H1 (cell line): ENCODE data around the gene MAP3K10. TPM values are rescaled to one million over a fixed set of nuclear protein-coding genes. Genes with fewer than 3 reads are reported as not detected.

Experiments used
- CTCF ChIA-PET: fragments of 300-600 bp; sonication (Branson Sonifier 250); formaldehyde crosslinking; loops from one replicate; lab custom pipeline; 2021; ENCODE audit not compliant: partially characterized antibody; lab: Charles Lee
- POLR2A ChIA-PET: fragments of 300-600 bp; sonication (Branson Sonifier 250); formaldehyde crosslinking; loops from one replicate; lab custom pipeline; 2021; ENCODE audit warnings: inconsistent platforms; ENCODE audit not compliant: partially characterized antibody; lab: Charles Lee
- DNase-seq, 2 experiments: peaks; one replicate each; pipeline versions ENCODE4 v3.0.0 to v3.0.0-alpha.2; 2010 to 2022; ENCODE audit warnings: low spot score in 2 of 2, low read depth in 1 of 2, mixed read lengths in 1 of 2
- FAIRE-seq: peaks from 2 replicates; lab custom pipeline; 2011; peaks lifted over from hg19 to GRCh38; lab: Jason Lieb, UNC
- H2AFZ ChIP-seq: 2 replicates; pipeline ENCODE4 v1.8.1; 2012; ENCODE audit warnings: low read length, inconsistent platforms
- H2AK5ac ChIP-seq: 2 replicates; pipeline ENCODE4 v1.6.1; 2013; ENCODE audit warnings: low read depth, low read length
- H2BK120ac ChIP-seq: replicated peaks from 2 replicates; pipeline ENCODE3; 2013; ENCODE audit warnings: low read depth, low read length, inconsistent platforms
- H2BK12ac ChIP-seq: 2 replicates; pipeline ENCODE4 v1.6.1; 2013; ENCODE audit warnings: low read depth, low read length
- H2BK15ac ChIP-seq: 2 replicates; pipeline ENCODE4 v1.6.1; 2013; ENCODE audit warnings: low read length
- H2BK20ac ChIP-seq: 2 replicates; pipeline ENCODE4 v1.6.1; 2013; ENCODE audit warnings: low read length
- H2BK5ac ChIP-seq: 2 replicates; pipeline ENCODE4 v1.6.1; 2013; ENCODE audit warnings: low read depth, low read length
- H3K14ac ChIP-seq: 2 replicates; pipeline ENCODE4 v1.6.1; 2013; ENCODE audit warnings: inconsistent platforms; ENCODE audit not compliant: insufficient read length
- H3K18ac ChIP-seq: 2 replicates; pipeline ENCODE4 v1.6.1; 2013; ENCODE audit warnings: low read length; ENCODE audit errors: extremely low read depth
- H3K23ac ChIP-seq: 2 replicates; pipeline ENCODE4 v1.6.1; 2013; ENCODE audit warnings: inconsistent platforms; ENCODE audit not compliant: insufficient read length
- H3K23me2 ChIP-seq: 2 replicates; pipeline ENCODE4 v1.6.1; 2013; ENCODE audit warnings: low read depth, low read length
- H3K27ac ChIP-seq: 2 replicates; pipeline ENCODE4 v1.6.1; 2011; ENCODE audit warnings: low read depth, low read length, inconsistent platforms
- H3K27me3 ChIP-seq, 4 experiments: replicated peaks in 1 of 4; 1 replicate in 1 of 4; 2 replicates in 3 of 4; pipeline versions ENCODE4 v1.6.1 to v1.8.1; 2011 to 2013; ENCODE audit warnings: low read length in 3 of 4, mild to moderate bottlenecking in 3 of 4, inconsistent platforms in 2 of 4, mixed read lengths in 2 of 4, moderate library complexity in 1 of 4; ENCODE audit not compliant: control insufficient read depth in 3 of 4, insufficient read depth in 3 of 4; ENCODE audit errors: extremely low read depth in 1 of 4
- H3K36me3 ChIP-seq, 4 experiments: 2 replicates each; pipeline versions ENCODE4 v1.6.1 to v1.8.1; 2011 to 2013; ENCODE audit warnings: mild to moderate bottlenecking in 4 of 4, low read length in 3 of 4, moderate library complexity in 2 of 4, control low read depth in 1 of 4, inconsistent platforms in 1 of 4; ENCODE audit not compliant: insufficient read depth in 4 of 4, control insufficient read depth in 2 of 4
- H3K4ac ChIP-seq: replicated peaks from 2 replicates; pipeline ENCODE3; 2013; ENCODE audit warnings: low read length, low read depth, mixed read lengths, inconsistent platforms; ENCODE audit not compliant: insufficient read length
- H3K4me1 ChIP-seq, 4 experiments: replicated peaks in 1 of 4; 1 replicate in 1 of 4; 2 replicates in 3 of 4; pipeline versions ENCODE4 v1.6.1 to v1.8.1; 2011 to 2013; ENCODE audit warnings: low read length in 3 of 4, inconsistent platforms in 2 of 4, mixed read lengths in 1 of 4; ENCODE audit not compliant: insufficient read depth in 4 of 4, control insufficient read depth in 3 of 4
- H3K4me2 ChIP-seq, 2 experiments: 2 replicates each; pipeline versions ENCODE4 v1.6.1 to v1.8.1; 2011 to 2013; ENCODE audit warnings: low read depth in 2 of 2, low read length in 2 of 2, control low read depth in 1 of 2, inconsistent platforms in 1 of 2, mild to moderate bottlenecking in 1 of 2; ENCODE audit not compliant: insufficient read depth in 1 of 2
- H3K4me3 ChIP-seq, 4 experiments: fragments of 200-600, 300-600 bp in 1 of 4; sonication (generic), shearing (Covaris generic), sonication (Bioruptor Twin) in 1 of 4; 2 replicates each; pipeline versions ENCODE4 v1.5.1 to v1.8.1; 2011 to 2016; ENCODE audit warnings: low read length in 4 of 4, low read depth in 3 of 4, control low read depth in 2 of 4, inconsistent platforms in 2 of 4, mild to moderate bottlenecking in 2 of 4, mixed read lengths in 1 of 4, moderate library complexity in 1 of 4; ENCODE audit not compliant: insufficient read depth in 2 of 4; ENCODE audit errors: extremely low read depth in 1 of 4
- H3K56ac ChIP-seq: replicated peaks from 2 replicates; pipeline ENCODE3; 2013; ENCODE audit warnings: low read depth, mild to moderate bottlenecking, mixed read lengths, low read length, inconsistent platforms; ENCODE audit not compliant: insufficient read length
- H3K79me1 ChIP-seq: 2 replicates; pipeline ENCODE4 v1.6.1; 2013; ENCODE audit warnings: low read depth, low read length, control low read depth
- H3K79me2 ChIP-seq, 2 experiments: 2 replicates each; pipeline versions ENCODE4 v1.6.1 to v1.8.1; 2012 to 2013; ENCODE audit warnings: low read length in 2 of 2, mild to moderate bottlenecking in 2 of 2, inconsistent platforms in 1 of 2; ENCODE audit not compliant: insufficient read depth in 2 of 2, control insufficient read depth in 1 of 2
- H3K9ac ChIP-seq, 4 experiments: replicated peaks in 1 of 4; 1 replicate in 1 of 4; 2 replicates in 3 of 4; pipeline versions ENCODE4 v1.6.1 to v1.8.1; 2011 to 2013; ENCODE audit warnings: low read depth in 3 of 4, low read length in 3 of 4, control low read depth in 2 of 4, mild to moderate bottlenecking in 2 of 4, moderate library complexity in 2 of 4, inconsistent platforms in 1 of 4; ENCODE audit errors: extremely low read depth in 1 of 4
- H3K9me3 ChIP-seq, 2 experiments: 2 replicates each; pipeline versions ENCODE4 v1.6.1 to v1.8.1; 2012 to 2013; ENCODE audit warnings: mild to moderate bottlenecking in 2 of 2, moderate library complexity in 2 of 2, control low read depth in 1 of 2, inconsistent platforms in 1 of 2, low read depth in 1 of 2, low read length in 1 of 2, mixed read lengths in 1 of 2; ENCODE audit not compliant: insufficient read depth in 2 of 2
- H4K20me1 ChIP-seq, 2 experiments: replicated peaks in 1 of 2; 2 replicates each; pipeline versions ENCODE3 to v1.8.1; 2011 to 2013; ENCODE audit warnings: inconsistent platforms in 2 of 2, low read length in 2 of 2, mild to moderate bottlenecking in 1 of 2; ENCODE audit not compliant: insufficient read depth in 2 of 2, control insufficient read depth in 1 of 2
- H4K5ac ChIP-seq: 2 replicates; pipeline ENCODE4 v1.6.1; 2013; ENCODE audit warnings: low read length, low read depth, mixed read lengths, inconsistent platforms; ENCODE audit not compliant: insufficient read length
- H4K8ac ChIP-seq: 2 replicates; pipeline ENCODE4 v1.8.0; 2013; ENCODE audit warnings: mild to moderate bottlenecking, moderate library complexity, low read length, inconsistent platforms; ENCODE audit not compliant: insufficient read depth; ENCODE audit errors: extremely low read depth
- H4K91ac ChIP-seq: replicated peaks from 2 replicates; pipeline ENCODE3; 2013; ENCODE audit warnings: low read length, mixed read lengths, inconsistent platforms; ENCODE audit not compliant: insufficient read length
- BCL11A ChIP-seq, 2 experiments: IDR thresholded peaks; one replicate each; pipeline ENCODE4 v1.6.1; 2011; ENCODE audit warnings: low read depth in 2 of 2, low read length in 2 of 2, mild to moderate bottlenecking in 2 of 2
- CHD2 ChIP-seq: IDR thresholded peaks from 2 replicates; pipeline ENCODE4 v1.6.1; 2012; ENCODE audit warnings: low read length, improper control_type of control experiment
- HDAC6 ChIP-seq: IDR thresholded peaks from one replicate; pipeline ENCODE4 v1.7.1; 2012; ENCODE audit warnings: low read depth, mild to moderate bottlenecking, inconsistent platforms, low read length, moderate library complexity
- KDM4A ChIP-seq: IDR thresholded peaks from one replicate; pipeline ENCODE4 v1.7.1; 2012; ENCODE audit warnings: low read depth, mild to moderate bottlenecking, moderate library complexity, low read length, inconsistent platforms; ENCODE audit not compliant: severe bottlenecking
- PHF8 ChIP-seq: fragments of 200-600 bp; sonication (generic); conservative IDR thresholded peaks from 2 replicates; pipeline ENCODE4 v1.7.1; 2012; ENCODE audit warnings: low read depth, mild to moderate bottlenecking, inconsistent platforms, low read length, moderate library complexity
- POU5F1 ChIP-seq: IDR thresholded peaks from 2 replicates; pipeline ENCODE4 v1.6.1; 2011; ENCODE audit warnings: low read depth, mild to moderate bottlenecking, low read length, moderate library complexity
- SAP30 ChIP-seq: fragments of 300-600 bp; sonication (generic); IDR thresholded peaks from 2 replicates; pipeline ENCODE4 v1.7.1; 2012; ENCODE audit warnings: low read length, moderate library complexity, mild to moderate bottlenecking, inconsistent platforms; ENCODE audit not compliant: insufficient read depth, insufficient replicate concordance
- SP2 ChIP-seq: IDR thresholded peaks from 2 replicates; pipeline ENCODE4 v1.6.1; 2012; ENCODE audit warnings: mild to moderate bottlenecking, low read length, inconsistent platforms
- TCF12 ChIP-seq: IDR thresholded peaks from 2 replicates; pipeline ENCODE4 v1.6.1; 2011; ENCODE audit warnings: low read depth, mild to moderate bottlenecking, low read length
- WGBS, 2 experiments: shearing (Covaris generic) in 1 of 2; methylation state at CpG; one replicate each; pipeline versions ENCODE4 v1.1.6 to v1.1.7; 2013 to 2015; ENCODE audit warnings: low lambda C conversion rate in 2 of 2, mixed read lengths in 2 of 2, inconsistent platforms in 1 of 2, low coverage in 1 of 2, missing lambda C conversion rate in 1 of 2; ENCODE audit not compliant: insufficient replicate concordance in 2 of 2, insufficient coverage in 1 of 2, insufficient read length in 1 of 2; ENCODE audit errors: extremely low coverage in 1 of 2, missing lambda C conversion rate in 1 of 2; 5-methylcytosine and 5-hydroxymethylcytosine counted together
- polyA plus RNA-seq, 7 experiments: library from polyadenylated mRNA; depleted of rRNA in 3 of 7; stranded (reverse) in 5 of 7; unstranded in 2 of 7; fragments of >200 nt in 5 of 7; fragments of 200-250 nt in 2 of 7; gene quantifications; 1 replicate in 5 of 7; 2 replicates in 1 of 7; 4 replicates in 1 of 7; pipeline versions ENCODE4 v1.2.1 to v1.2.3, GENCODE V29; 2011 to 2013; ENCODE audit warnings: missing spikeins in 2 of 7, mixed read lengths in 2 of 7
- total RNA-seq: library from RNA; stranded (reverse); fragmentation: NEBNext Ultra II Directional; extraction: Animal tissue kit (Norgen Biotek cat#: 25700); gene quantifications from 2 replicates; pipeline ENCODE4 v1.2.1, GENCODE V29; 2021
- TF ChIP-seq, protein P1 (sequence below): IDR thresholded peaks from 2 replicates; pipeline ENCODE4 v1.6.1; 2012; ENCODE audit warnings: low read length, inconsistent platforms
- TF ChIP-seq, protein P2 (sequence below): IDR thresholded peaks from 2 replicates; pipeline ENCODE4 v1.6.1; 2012; ENCODE audit warnings: inconsistent platforms

Gene MAP3K10
- total and polyA plus RNA-seq, 2 of the 8 experiments (the other 6 are each of a cell fraction or from before 2014, with no cell fraction given): 4.9 to 15.9 TPM

DNA sequence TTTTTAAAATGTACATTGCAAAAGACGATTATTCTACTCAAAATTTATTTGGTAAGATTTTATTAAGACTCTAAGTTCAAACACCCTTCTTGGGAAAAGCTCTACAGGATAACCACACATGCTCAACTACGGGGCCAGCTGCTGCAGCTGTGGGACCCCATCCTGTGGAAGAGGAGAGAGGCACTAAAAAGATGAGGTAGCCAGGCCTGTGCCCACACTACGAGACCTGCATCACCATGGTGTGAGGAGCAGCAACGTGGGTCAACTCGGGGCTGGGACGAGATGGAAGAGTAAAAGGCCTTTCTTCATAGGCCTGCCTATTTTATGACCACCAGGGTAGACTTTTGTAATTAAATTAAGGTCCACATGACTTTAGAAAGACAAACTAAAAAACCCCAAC, 39.8 kb downstream of the MAP3K10 start:
- ChIA-PET POLR2A (interaction anchor here (1.4 kb wide), 1 partner anchor 8 kb away, joined by 6 read pairs; no protein-coding TSS in a partner anchor), CTCF (interaction anchor here (0.6 to 3.6 kb wide), 8 partner anchors 10 to 170 kb away, joined by 3 to 17 read pairs (median 4); partner anchors contain the start of gene TTC9B)
- Histone ChIP-seq H2AFZ (no peak overlapping the region), H2BK120ac (no peak overlapping the region), H3K4me3 (no peak overlapping the region; a peak in 1 of 8 replicates), H3K27me3 (peaks cover 0 to 18% (median 6%) of the 10 kb centered on the region in 4 experiments; a peak in 5 of 7 replicates), H3K14ac (no peak overlapping the region), H3K23me2 (peaks cover 4% of the 10 kb centered on the region; the same call in 1 of the 2 replicates), H2BK5ac (no peak overlapping the region), H3K4me2 (peak overlapping the region; percentile 10 to 23; a peak in 1 of 4 replicates), H4K5ac (peak overlapping the region; percentile 42), H3K79me1 (no peaks in the 10 kb centered on the region), H2BK12ac (no peak overlapping the region), H3K27ac (no peak overlapping the region), H4K8ac (no peak overlapping the region), H4K20me1 (peaks cover 0 to 3% of the 10 kb centered on the region in 2 experiments), H3K9me3 (no peaks in the 10 kb centered on the region), H3K4me1 (peaks cover 0 to 20% (median 13%) of the 10 kb centered on the region in 4 experiments; a peak in 6 of 7 replicates), H3K23ac (no peak overlapping the region), H3K9ac (no peak overlapping the region; a peak in 1 of 7 replicates), H2BK15ac (no peak overlapping the region), H3K79me2 (no peaks in the 10 kb centered on the region), H2AK5ac (no peak overlapping the region), H3K18ac (no peak overlapping the region), H3K36me3 (peaks cover 0 to 6% (median 0%) of the 10 kb centered on the region in 4 experiments; a peak in 4 of 8 replicates), H3K4ac (no peak overlapping the region), H2BK20ac (no peak overlapping the region), H4K91ac (no peak overlapping the region), H3K56ac (no peak overlapping the region)
- WGBS, 2 experiments: 92% methylated on average over 6 of the region's 6 CpGs; no CpG with 5 or more reads in 1 of the 2 experiments
- DNase-seq (no peak), FAIRE-seq (no peak)
- TF ChIP-seq HDAC6 (no peak), POU5F1 (no peak), SP2 (no peak), BCL11A (IDR thresholded peaks at IDR 0.05; ENCODE audit: low read depth in 2 of 2, low read length in 2 of 2) (no peak), KDM4A (no peak), PHF8 (no peak), SAP30 (no peak), CHD2 (no peak), TCF12 (no peak)
- TF ChIP-seq, protein P1, sequence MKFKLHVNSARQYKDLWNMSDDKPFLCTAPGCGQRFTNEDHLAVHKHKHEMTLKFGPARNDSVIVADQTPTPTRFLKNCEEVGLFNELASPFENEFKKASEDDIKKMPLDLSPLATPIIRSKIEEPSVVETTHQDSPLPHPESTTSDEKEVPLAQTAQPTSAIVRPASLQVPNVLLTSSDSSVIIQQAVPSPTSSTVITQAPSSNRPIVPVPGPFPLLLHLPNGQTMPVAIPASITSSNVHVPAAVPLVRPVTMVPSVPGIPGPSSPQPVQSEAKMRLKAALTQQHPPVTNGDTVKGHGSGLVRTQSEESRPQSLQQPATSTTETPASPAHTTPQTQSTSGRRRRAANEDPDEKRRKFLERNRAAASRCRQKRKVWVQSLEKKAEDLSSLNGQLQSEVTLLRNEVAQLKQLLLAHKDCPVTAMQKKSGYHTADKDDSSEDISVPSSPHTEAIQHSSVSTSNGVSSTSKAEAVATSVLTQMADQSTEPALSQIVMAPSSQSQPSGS: no peak
- TF ChIP-seq, protein P2, sequence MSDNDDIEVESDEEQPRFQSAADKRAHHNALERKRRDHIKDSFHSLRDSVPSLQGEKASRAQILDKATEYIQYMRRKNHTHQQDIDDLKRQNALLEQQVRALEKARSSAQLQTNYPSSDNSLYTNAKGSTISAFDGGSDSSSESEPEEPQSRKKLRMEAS: no peak
